NCI-H2029 treated with DMSO at 0.1 percent for 48 hours (cell line): ENCODE measurements around the gene SMIM24.
"Not testable (repeated sequence)": the region's sequence is repeated elsewhere in the genome, so short reads cannot be mapped to it uniquely, and the experiment has no call there.

Experiments used
- DNase-seq: peaks from one replicate; lab custom pipeline; 2025; lab: John Stamatoyannopoulos, UW

Gene SMIM24

DNA sequence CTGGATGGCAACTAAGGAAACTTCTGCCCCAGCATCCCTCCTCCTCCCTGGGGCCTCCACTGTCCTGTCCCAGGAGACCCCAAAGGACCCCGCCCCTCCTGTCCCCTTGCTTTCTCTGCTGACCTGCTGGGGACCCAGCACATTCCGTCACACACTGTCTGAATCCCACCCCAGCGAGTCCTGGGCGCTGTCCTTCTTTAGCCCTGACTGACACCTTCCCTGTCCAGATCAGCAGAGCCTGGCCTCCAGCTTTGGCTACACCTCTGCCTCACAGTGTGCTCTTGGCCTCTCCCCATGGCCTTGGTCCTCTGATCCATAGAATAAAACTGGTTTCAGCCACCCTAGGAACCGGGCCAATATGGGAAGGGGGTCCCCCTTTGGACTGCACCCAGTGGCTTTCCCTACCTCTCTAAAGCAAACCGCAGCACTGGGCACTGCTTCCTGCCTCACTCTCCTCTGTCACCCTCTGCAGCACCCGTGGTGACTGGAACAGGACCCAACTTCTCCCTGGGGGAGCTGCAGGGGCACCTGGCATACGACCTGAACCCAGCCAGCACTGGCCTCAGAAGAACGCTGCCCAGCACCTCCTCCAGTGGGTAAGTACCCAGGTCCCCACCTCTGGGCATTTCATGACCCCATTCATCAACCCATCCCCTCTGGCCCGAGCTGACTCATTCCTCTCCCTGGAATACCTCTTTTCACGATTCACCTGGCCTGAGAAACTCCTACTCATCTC lies 46.4 kb downstream of the SMIM24 start:
- DNase-seq: no peak

DNA sequence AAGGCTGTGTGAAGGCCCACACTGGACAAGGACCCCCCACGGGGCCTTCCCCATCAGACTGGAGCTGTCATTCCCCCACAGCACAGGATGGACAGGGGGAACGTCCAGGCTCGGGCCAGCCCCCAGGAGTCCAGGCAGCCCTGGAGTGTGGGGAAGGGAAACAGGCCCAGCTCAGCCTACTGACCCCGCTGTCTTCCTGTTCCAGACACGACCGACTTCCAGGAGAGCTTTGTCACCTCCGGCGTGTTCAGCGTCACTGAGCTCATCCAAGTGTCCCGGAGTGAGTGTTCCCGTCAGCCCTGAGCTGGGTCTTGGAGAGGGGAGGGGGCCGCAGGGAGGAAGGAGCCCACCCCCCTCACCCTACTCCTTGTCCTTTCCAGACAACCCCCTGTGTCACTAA lies 47.0 kb downstream of the SMIM24 start:
- no peak for DNase-seq

DNA sequence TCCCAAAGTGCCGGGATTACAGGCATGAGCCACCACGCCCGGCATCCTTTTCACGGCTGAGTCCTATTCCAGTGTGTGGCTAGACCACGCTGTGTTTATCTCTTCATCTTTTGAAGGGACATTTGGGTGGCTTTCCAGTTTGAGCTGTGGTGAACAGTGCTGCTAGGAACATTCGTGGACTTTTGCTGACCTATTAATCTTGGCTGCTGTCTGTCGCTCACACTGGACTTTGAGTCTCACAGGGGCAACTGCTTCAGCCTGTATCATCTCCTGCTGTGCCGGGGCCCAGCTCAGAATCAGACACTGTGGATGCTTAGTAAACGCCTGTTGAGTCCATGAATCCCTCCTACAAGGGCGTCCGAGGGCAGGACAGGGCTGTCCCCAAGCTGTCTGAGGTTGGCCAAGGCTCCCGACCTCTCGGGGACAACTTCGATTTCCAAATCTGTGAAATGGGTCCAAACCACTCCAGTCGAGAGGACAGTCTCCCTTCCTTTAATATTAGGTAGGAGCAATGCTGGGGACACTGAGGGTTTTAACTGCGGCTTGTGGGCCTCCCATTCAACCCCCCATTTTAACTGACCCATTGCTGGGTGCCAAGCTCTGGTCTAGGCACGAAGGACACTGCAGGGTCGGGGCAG lies 48.4 kb downstream of the SMIM24 start:
- no peak for DNase-seq

DNA sequence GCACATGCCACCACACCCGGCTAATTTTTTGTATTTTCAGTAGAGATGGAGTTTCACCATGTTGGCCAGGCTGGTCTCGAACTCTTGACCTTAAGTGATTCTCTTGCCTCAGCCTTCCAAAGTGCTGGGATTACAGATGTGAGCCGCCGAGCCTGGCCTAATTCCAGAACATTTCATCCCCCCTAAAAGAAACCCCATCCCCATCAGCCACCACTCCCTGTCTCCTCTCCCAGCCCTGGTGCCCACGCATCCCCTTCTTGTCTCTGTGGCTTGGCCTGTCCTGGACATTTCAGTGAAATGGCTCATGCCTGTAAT lies 50.0 kb downstream of the SMIM24 start:
- not testable (repeated sequence) for DNase-seq

DNA sequence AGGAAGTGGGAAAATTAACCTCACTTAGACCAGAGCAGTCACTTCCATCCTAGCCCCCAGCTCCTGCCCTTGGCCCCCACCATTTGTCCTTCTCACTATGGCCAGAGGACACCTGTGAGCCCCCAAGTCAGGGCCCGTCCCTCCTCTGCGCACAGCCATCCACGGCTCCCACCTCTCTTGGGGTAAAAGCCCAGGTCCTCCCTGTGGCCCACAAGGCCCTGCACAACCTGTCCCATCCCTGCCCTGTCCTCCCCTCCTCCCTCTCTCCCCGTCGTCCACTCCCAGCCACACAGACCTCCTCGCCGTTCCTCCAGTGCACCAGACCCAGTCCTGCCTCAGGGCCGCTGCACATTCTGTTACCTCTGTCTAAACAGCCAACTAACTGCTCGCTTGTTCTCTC lies 53.9 kb downstream of the SMIM24 start:
- DNase-seq: no peak
